Measurements from ENCODE around the gene GSK3A.

The GSK3A gene

GRCh38 chr19:42242512-42243409, at the start of gene GSK3A:
Gene GSK3A (minus strand): TSS chr19:42242602. CDS start chr19:42242465, 137 bp downstream.
- DNase-seq: peak; percentile 99

GRCh38 chr19:42291435-42291810, 49.0 kb upstream of the GSK3A start:
- no peak for DNase-seq

GRCh38 chr19:42290523-42291434, 48.4 kb upstream of the GSK3A start:
- DNase-seq: peak; percentile 33

DNA sequence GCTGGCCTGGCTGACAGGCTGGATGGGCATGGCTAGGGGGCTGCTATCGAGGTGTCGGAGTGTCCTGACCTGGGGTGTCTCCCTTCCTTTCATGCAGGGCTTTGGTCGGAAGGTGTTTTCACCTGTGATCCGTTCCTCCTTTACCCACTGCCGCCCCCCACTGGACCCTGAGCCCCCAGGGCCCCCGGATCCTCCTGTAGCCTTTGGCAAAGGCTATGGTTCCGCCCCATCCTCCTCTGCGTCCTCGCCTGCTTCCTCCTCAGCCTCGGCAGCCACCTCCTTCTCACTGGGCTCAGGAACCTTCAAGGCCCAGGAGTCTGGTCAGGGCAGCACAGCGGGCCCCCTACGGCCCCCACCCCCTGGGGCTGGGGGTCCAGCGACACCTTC, 47.7 kb upstream of the GSK3A start:
- DNase-seq: no peak

DNA sequence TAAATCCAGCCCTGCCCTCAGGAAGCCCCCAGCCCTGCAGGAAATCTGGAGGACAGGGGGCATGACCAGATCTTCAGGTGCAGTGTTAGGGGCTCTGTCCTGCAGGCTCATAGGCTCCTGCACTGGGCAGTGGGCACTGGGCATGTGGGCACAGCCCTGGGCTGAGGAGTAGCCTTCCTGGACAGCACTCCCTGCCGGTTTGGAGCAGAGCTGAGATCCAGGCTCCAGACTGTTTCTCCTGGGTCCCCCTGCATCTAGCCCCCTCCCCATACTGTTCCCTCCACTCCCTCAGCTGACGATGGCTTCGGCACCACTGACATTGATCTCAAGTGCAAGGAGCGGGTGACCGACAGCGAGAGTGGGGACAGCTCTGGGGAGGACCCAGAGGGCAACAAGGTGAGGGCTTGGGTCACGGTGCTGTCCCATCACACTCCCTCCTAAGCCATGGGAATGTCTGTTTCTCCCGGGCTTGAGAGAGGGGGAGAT, 47.2 kb upstream of the GSK3A start:
- no peak for DNase-seq

DNA sequence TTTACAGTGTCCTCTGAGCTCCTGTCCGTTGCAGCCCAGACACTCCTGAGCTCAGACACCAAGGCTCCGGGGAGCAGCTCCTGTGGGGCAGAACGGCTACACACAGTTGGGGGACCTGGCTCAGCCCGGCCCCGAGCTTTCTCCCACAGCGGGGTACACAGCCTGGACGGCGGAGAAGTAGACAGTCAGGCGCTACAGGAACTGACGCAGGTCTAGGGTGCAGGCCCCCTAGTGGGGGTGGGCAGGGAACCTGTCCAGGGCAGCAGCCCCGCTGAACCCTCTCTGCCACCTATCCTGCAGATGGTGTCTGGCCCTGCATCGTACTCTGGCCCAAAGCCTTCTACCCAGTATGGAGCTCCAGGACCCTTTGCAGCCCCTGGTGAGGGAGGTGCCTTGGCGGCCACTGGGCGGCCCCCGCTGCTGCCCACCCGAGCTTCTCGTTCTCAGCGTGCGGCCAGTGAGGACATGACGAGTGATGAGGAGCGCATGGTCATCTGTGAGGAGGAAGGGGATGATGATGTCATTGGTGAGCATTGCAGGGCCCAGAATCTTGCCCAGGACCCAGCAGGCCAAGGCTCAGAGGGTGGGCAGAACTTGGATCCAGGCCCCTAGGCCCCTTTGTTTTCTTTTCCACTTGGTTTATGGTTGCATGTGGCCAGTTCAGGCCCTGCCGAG, 46.6 kb upstream of the GSK3A start:
- DNase-seq: no peak

DNA sequence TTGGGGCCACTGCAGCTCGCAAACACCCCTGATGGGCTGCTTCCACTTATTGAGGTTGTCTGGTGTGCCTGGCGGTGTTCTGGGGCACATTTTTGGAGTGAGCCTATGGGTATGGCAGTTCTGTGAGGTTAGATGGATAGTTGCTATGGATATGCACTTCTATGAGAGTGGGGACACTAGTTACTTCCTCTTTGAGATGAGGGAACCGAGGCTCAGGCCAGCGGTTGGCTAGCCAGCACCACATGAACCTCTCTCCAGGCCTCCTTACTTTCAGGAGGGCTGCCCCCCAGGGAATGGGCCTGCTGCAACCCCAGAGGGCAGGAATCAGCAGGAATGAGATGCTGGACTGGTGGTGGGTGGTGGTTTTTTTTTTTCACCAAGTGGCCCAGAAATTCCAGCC, 46.0 kb upstream of the GSK3A start:
- peak; percentile 89 for DNase-seq

DNA sequence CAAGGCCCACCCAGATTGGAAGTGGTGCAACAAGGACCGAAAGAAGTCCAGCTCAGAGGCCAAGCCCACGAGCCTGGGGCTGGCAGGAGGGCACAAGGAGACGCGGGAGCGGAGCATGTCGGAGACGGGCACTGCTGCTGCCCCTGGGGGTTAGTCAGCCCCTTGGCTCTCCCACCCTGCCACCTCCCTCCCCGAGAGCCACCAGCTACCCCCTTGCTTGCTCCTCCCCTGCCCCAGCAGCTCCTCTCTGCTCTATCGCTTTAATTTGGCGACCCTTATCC, 45.4 kb upstream of the GSK3A start:
- DNase-seq: no peak

DNA sequence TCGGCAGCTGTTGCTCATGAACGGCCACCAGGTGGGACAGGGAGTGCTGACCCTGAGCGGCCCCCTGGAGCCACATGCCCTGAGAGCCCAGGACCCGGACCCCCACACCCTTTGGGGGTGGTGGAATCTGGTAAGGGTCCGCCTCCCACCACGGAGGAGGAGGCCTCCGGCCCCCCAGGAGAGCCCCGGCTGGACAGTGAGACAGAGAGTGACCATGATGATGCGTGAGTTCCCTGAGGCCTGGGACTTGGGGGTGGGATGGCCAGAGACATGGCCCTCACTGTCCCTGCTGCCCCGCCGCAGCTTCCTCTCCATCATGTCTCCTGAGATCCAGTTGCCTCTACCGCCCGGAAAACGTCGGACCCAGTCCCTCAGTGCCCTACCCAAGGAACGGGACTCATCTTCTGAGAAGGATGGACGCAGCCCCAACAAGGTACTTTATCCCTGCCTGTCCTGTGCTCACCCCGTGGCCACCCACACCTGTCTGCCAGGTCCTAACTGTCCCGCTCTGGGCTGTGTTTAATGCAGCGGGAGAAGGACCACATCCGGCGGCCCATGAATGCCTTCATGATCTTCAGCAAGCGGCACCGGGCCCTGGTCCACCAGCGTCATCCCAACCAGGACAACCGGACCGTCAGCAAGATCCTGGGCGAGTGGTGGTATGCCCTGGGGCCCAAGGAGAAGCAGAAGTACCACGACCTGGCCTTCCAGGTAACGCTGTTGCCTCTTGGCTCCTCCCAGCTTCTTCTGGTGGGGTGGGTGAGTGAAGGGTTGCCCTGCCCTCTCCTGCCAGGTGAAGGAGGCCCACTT, 44.8 kb upstream of the GSK3A start:
- no peak for DNase-seq

DNA sequence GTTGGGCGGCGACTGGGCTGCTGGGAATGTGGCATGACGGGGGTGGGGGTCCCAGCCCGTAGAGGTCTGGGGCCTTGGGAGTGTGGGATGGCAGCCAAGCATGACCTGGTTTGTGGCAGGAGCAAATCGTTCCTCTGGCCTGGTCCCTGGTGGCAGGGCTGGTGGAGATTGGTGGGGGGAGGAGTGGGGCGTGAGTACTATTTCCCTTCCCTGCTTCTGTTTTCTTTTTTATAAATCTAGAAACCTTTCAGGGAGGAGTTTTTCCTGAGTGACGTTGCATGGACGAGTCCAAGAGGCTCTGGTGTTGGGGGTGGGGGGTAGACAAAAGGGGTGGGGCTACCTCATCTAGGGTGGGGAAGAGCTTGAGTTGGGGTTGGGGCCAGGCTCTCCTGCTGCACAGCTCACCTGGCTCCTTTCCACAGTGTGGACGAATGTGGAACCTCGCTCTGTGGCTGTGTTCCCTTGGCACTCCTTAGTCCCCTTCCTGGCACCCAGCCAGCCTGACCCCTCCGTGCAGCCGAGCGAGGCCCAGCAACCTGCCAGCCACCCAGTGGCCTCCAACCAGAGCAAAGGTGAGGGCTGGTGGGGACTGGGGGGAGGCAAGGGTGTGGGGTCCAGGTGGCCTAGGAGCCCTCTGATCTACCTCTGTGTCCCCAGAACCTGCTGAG, 44.1 kb upstream of the GSK3A start:
- DNase-seq: peak; percentile 16

- DNase-seq: no peak
These were observed 43.6 kb upstream of the GSK3A start for GRCh38 chr19:42285988-42286348.

- peak; percentile 55 for DNase-seq
These were observed 43.1 kb upstream of the GSK3A start for GRCh38 chr19:42285541-42285941.

- no peak for DNase-seq
These were observed 42.4 kb upstream of the GSK3A start for GRCh38 chr19:42284591-42285341.

DNA sequence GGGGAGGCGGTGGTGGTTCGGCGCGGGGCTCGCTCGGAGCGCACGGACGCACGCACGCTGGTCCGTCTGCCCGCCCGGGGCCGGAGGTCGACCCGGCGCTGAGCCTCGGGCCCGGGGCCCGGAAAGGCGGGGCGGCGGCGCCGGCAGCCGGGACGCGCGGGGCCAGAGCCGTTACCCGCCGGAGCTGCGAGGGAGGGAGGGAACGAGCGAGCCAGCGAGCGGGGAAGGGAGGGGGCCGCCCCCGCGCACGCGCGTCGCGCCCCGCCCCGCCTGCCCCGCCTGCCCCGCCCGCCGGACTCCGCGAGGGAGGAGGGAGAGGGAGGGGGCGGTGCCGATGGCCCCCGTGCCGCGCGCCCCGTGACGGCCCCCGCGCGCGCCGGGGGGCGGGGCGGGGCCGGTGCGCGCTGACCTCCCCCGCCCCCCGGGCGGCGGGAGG, 41.7 kb upstream of the GSK3A start:
- DNase-seq: peak; percentile 70

GRCh38 chr19:42283188-42284065, 41.0 kb upstream of the GSK3A start:
- DNase-seq: peak; percentile 92

GRCh38 chr19:42282819-42283187, 40.4 kb upstream of the GSK3A start:
- DNase-seq: no peak

GRCh38 chr19:42281827-42282762, 39.7 kb upstream of the GSK3A start:
- DNase-seq: no peak

DNA sequence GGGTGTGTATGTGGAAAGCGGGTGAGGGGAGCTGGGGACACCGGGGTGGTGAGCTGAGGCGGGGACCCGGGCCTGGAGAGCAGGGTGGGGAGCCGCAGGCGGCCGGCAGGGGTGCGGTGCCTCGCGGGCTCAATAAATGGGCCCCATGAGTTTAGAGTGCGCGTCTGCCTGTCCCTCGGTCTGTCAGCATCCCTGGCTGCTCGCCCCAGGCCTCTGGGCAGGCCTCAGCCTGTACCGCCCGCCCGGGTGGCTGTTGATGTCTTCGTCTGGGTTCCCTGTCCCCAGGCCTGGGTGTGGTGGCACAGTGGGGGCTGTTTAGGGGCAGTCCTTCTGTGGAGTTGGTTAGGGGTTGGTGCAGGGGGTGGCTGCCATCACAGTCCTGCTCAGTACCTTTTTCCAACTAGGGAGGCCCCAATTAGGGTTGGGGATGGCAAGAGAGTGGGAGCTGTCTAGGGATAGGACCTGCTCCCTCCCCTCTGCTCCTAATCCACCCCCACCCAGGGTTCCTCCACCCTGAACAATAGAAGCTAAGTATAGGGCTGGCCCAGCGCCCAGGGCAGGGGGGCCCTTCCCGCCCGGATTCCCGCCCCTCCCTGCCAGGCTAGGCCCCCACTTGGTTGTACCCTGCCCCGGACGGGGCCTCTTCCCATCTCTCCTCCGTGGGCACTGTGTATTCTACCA, 38.9 kb upstream of the GSK3A start:
- peak; percentile 19 for DNase-seq
